RWPE1 (cell line): Measurements from ENCODE around the gene H19.

ENCODE experiments used
- CTCF ChIA-PET: fragments of 350-600 bp; sonication (Branson Sonifier 250); formaldehyde crosslinking; extraction: SDS; loops from one replicate; lab custom pipeline; 2021; lab: Yijun Ruan, JAX
- POLR2A ChIA-PET: fragments of 400-600 bp; formaldehyde crosslinking; extraction: SDS; loops from one replicate; lab custom pipeline; 2020; ENCODE audit warnings: antibody characterized with exemption; ENCODE audit not compliant: low non-redundant PET; lab: Yijun Ruan, JAX
- DNase-seq: peaks from one replicate; pipeline ENCODE4 v3.0.0; 2012; ENCODE audit warnings: low spot score
- H3K27ac ChIP-seq: fragments of 450-650 bp; 2 replicates; pipeline ENCODE4 v1.5.1; 2017
- TF ChIP-seq, protein P1 (sequence below): fragments of 450-650 bp; conservative IDR thresholded peaks from 2 replicates; pipeline ENCODE4 v1.5.1; 2017; ENCODE audit warnings: low read depth, mild to moderate bottlenecking

Gene H19

DNA sequence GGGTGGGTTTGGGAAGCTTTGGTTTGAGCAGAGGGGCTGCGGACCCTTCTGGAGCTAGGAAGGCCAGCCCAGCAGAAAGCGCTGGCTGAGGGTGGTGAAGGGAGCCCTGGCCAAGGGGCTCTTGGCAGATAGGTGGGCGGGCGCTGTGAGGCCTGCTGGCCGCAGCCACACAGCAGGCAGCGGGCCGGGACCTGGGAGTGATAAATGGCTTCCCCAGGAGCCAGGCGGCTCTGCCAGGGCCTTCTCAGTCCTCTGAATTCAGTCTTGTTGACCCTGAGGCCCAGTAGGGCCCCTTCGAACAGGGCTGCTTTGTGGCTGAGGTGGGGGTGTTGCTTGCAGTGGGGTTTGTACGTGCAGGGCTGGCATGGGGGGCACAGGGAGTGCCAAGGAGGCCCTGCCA, 33.4 kb upstream of the H19 start:
- TF ChIP-seq, protein P1, sequence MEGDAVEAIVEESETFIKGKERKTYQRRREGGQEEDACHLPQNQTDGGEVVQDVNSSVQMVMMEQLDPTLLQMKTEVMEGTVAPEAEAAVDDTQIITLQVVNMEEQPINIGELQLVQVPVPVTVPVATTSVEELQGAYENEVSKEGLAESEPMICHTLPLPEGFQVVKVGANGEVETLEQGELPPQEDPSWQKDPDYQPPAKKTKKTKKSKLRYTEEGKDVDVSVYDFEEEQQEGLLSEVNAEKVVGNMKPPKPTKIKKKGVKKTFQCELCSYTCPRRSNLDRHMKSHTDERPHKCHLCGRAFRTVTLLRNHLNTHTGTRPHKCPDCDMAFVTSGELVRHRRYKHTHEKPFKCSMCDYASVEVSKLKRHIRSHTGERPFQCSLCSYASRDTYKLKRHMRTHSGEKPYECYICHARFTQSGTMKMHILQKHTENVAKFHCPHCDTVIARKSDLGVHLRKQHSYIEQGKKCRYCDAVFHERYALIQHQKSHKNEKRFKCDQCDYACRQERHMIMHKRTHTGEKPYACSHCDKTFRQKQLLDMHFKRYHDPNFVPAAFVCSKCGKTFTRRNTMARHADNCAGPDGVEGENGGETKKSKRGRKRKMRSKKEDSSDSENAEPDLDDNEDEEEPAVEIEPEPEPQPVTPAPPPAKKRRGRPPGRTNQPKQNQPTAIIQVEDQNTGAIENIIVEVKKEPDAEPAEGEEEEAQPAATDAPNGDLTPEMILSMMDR = no peak
- CTCF ChIA-PET = interaction anchor here (4.8 kb wide), 1 partner anchor 120 kb away, joined by 71 read pairs; no protein-coding TSS in a partner anchor
- POLR2A ChIA-PET = interaction anchor here (0.6 kb wide), 1 partner anchor 83 kb away, joined by 3 read pairs; no protein-coding TSS in a partner anchor
- DNase-seq = no peak
- H3K27ac ChIP-seq = no peak overlapping the region

DNA sequence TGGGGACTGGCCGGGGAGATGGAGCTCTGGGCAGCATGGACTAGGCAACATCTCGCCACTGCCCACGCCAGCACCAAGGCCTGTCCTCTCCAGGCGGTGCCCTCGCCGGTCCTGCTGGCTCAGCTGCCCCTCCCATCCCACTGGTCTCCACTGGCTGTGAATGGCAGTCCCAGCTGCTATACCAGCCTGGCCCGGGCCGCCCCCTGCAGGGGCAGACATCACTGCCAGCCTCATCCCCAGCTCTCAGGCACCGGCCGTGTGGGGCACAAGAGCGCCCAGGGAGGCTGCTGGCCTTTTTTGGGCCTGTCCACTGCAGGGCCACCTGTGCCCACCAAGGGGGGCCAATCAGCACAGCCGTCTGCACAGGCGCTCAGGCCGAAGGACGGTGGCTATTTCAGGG, 30.1 kb upstream of the H19 start:
- CTCF ChIA-PET = interaction anchor here (0.9 to 4.8 kb wide), 7 partner anchors 9 to 433 kb away, joined by 3 to 71 read pairs (median 5); no protein-coding TSS in a partner anchor
- no peak overlapping the region for H3K27ac ChIP-seq
- no peak for DNase-seq
- TF ChIP-seq, protein P1 = no peak
- POLR2A ChIA-PET = no interaction called here

DNA sequence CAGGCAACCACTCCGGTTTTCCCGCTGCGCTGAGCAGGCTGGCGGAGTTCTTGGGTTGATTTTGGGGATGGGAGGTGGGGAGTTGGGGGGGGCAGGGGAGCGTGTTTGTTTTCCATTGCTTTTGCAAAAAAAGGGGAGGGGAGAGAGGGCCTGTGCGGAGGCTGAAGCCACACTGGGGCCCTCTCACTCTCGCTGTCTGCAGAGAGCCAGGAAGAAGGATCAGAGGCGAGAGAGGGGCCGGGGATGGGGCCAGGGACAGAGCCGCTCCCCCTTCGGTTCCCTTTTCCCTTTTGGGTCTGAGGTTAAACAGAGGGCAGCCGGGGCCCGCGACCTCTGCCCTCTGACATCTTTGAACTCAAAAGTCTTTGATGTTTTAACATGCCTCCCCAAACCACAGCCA, 17.4 kb upstream of the H19 start:
- ChIA-PET POLR2A (no interaction called here), CTCF (no interaction called here)
- TF ChIP-seq, protein P1 = no peak
- H3K27ac ChIP-seq = no peak overlapping the region
- no peak for DNase-seq

DNA sequence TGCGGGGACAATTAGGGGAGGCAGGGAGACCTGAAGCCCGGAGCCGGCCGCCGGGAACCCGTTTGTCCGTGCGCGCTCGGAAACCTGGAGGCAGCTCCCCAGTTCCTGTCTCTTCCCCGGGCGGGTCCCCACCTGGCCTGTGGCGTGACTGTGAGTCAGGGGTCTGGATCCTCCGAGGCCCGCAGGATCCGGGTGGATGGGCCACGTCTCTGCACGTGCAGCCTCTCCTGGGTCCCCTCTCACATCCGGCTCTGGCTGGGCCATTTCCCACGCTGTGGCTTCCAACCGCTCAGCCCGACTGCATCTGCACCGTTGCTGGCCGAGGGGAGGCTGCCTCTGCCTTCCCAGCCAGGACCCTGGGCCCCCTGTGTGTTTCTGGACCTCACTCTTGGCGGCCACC, 14.8 kb upstream of the H19 start:
- no peak overlapping the region for H3K27ac ChIP-seq
- TF ChIP-seq, protein P1 = no peak
- no peak for DNase-seq
- POLR2A ChIA-PET = no interaction called here
- CTCF ChIA-PET = no interaction called here

DNA sequence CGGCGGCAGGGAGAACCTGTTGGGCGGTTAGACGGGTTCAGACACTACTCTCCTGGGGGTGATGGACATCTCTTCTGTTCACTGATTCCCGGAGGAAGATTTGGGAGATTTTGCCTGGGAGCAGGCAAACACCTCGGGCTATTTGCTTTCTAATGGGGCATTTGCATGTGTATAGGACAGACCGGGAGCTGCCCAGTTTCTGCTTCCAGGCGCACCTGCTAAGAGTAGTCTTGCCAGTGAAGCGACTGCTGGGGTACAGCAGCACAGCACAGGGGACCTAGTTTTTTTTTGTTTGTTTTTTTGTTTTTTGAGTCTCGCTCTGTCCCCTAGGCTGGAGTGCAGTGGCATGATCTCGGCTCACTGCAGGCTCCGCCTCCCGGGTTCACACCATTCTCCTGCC, 6.8 kb upstream of the H19 start:
- DNase-seq = no peak
- ChIA-PET POLR2A (no interaction called here), CTCF (interaction anchor here (0.9 to 1.0 kb wide), 2 partner anchors 122 to 171 kb away, joined by 3 to 4 read pairs; no protein-coding TSS in a partner anchor)
- TF ChIP-seq, protein P1 = no peak
- no peak overlapping the region for H3K27ac ChIP-seq

DNA sequence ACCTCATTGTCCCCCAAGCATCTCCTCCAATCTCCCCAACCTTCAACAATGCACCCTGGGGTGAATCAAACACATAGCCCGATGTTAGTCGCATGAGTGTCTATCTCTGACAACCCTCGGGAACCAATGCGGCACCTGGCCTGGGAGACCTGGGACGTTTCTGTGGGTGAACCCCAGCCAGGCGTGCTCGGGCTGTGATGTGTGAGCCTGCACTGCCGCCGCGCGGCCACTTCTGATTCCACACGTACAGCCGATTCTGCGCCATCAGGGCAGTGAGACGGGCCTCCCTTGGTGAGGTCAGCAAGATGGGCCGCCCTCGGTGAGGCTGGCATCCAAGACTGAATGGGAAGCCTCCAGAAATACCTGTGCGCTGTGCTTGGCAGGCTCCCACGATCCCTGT, 5.2 kb upstream of the H19 start:
- H3K27ac ChIP-seq = no peak overlapping the region
- ChIA-PET POLR2A (interaction anchor here (0.7 kb wide), 1 partner anchor 152 kb away, joined by 3 read pairs; no protein-coding TSS in a partner anchor), CTCF (interaction anchor here (0.6 to 2.8 kb wide), 5 partner anchors 127 to 475 kb away, joined by 3 to 15 read pairs (median 5); partner anchors contain the start of gene SYT8)
- TF ChIP-seq, protein P1 = no peak
- DNase-seq = no peak
